Ovary (tissue), 9 donors: Measurements from ENCODE around the gene BAG5. TPM values are rescaled to one million over a fixed set of nuclear protein-coding genes. Genes with fewer than 3 reads are reported as not detected.

Experiments used
- DNase-seq, 5 donors: peaks; one replicate each; pipeline ENCODE4 v3.0.0-alpha.2; 2019 to 2020
- H3K27ac ChIP-seq, 2 donors: fragments of 200-600 bp; one replicate each; pipeline versions ENCODE4 v1.5.1 to v1.8.0; 2019 to 2022
- H3K27me3 ChIP-seq: fragments of 200-600 bp; one replicate; pipeline ENCODE4 v1.8.0; 2022
- H3K36me3 ChIP-seq: fragments of 200-600 bp; sonication (generic); one replicate; pipeline ENCODE4 v1.5.1; 2019
- H3K4me1 ChIP-seq: one replicate; pipeline ENCODE4 v1.8.1; 2013; ENCODE audit warnings: mild to moderate bottlenecking, moderate library complexity; ENCODE audit not compliant: insufficient read depth
- H3K4me3 ChIP-seq: fragments of 200-600 bp; sonication (generic); one replicate; pipeline ENCODE4 v1.5.1; 2017
- H3K9me3 ChIP-seq, 2 donors: fragments of 200-600 bp in 1 of 2; sonication (generic) in 1 of 2; one replicate each; pipeline versions ENCODE4 v1.5.1 to v1.8.1; 2013 to 2019; ENCODE audit warnings: mild to moderate bottlenecking in 1 of 2, moderate library complexity in 1 of 2
- EP300 ChIP-seq: sonication (generic); formaldehyde crosslinking; IDR thresholded peaks from one replicate; pipeline ENCODE4 v1.6.1; 2017; ENCODE audit warnings: antibody characterized with exemption
- POLR2A ChIP-seq: fragments of 450-650 bp; IDR thresholded peaks from one replicate; pipeline ENCODE4 v1.6.1; 2017; ENCODE audit warnings: antibody characterized with exemption, mild to moderate bottlenecking, moderate library complexity
- WGBS, 3 donors: extraction: QIAGEN DNeasy Blood & Tissue Kit in 1 of 3; methylation state at CpG; one replicate each; pipeline versions ENCODE4 v1.1.5 to v1.1.7; 2013 to 2017; 5-methylcytosine and 5-hydroxymethylcytosine counted together
- intact Hi-C, 4 donors: fragments of 100-400 bp; cut with DNase I; formaldehyde crosslinking; loops; one replicate each; pipeline versions ENCODE4 v1.11.0 to v1.15.1; 2022 to 2023
- polyA plus RNA-seq, 2 donors: library from polyadenylated mRNA; stranded (reverse); fragments of 200-250 nt in 1 of 2; fragments of 350-450 nt in 1 of 2; fragmentation: Illumina TruSeq in 1 of 2; extraction: RNeasy Lipid Tissue Mini Kit (QIAGEN cat#74804) in 1 of 2; gene quantifications; one replicate each; pipeline ENCODE4 v1.2.3, GENCODE V29; 2013 to 2014
- total RNA-seq, 7 donors: library from RNA; depleted of rRNA in 2 of 7; stranded (reverse); fragments of >200 nt in 2 of 7; fragmentation: NEBNext Ultra II Directional in 3 of 7; extraction: Animal tissue kit (Norgen Biotek cat#: 25700) in 3 of 7; gene quantifications; one replicate each; pipeline versions ENCODE4 v1.1.0 to v1.2.4, GENCODE V29; 2016 to 2023
- TF ChIP-seq, protein P1 (sequence below), 3 donors: fragments of 450-650 bp in 2 of 3; fragments of 200-600 bp in 1 of 3; IDR thresholded peaks; one replicate each; pipeline versions ENCODE4 v1.5.1 to v1.8.0; 2016 to 2022; ENCODE audit warnings: antibody characterized with exemption in 3 of 3, mild to moderate bottlenecking in 1 of 3
- donor health status: DM: no; HTN: no; CAD: no; lungs with moderate emphysema.
- donor health status: DM: no; HTN: no; CAD: no.
- donor health status: Bipolar disorder and iron deficiency.
- donor health status: DM: yes; HTN: yes; CAD: no.
- donor health status: DM: no; HTN: no; CAD: no.
- donor health status: DM: yes; HTN: yes; CAD: no.

Gene BAG5
- total and polyA plus RNA-seq, 9 donors, result 9.8 to 29.1 (median 24.4) TPM

DNA sequence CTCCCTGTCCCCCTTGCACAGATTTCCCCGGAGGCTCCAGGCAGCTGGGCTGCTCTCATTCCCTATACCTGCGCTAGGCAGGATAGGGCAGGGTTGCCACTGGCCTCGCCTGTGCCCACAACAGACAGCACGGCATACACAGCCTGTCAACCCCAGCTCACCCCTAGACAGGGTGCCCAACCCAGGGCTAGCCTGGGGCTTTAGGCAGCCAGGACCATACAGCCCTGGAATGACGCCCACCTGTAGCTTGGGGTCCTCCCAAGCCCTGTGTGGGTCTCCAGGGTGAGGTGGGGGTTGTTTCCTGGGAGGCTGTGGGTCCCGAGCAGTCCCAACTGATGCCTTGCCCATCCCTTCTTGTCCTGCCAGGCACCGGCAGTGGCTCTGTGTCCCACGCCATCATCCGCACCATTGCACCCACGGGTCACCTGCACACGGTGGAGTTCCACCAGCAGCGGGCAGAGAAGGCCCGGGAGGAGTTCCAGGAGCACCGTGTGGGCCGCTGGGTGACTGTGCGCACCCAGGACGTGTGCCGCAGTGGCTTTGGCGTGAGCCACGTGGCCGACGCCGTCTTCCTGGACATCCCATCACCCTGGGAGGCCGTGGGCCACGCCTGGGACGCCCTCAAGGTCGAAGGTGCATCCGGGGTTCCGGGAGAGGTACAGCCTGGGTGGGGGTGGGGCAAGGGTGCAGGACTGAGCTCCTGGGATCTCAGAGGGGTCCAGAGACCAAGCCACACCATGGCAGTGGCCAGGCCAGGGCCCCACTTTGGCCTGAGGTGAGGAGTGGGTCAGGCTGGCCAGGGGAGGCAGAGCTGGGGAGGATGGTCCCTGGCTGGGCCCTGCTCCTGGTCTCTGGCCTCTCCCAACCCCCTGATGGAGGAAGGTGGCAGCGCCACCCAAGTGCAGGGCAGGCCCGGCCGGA lies 30.0 kb downstream of the BAG5 start:
- TF ChIP-seq, protein P1, sequence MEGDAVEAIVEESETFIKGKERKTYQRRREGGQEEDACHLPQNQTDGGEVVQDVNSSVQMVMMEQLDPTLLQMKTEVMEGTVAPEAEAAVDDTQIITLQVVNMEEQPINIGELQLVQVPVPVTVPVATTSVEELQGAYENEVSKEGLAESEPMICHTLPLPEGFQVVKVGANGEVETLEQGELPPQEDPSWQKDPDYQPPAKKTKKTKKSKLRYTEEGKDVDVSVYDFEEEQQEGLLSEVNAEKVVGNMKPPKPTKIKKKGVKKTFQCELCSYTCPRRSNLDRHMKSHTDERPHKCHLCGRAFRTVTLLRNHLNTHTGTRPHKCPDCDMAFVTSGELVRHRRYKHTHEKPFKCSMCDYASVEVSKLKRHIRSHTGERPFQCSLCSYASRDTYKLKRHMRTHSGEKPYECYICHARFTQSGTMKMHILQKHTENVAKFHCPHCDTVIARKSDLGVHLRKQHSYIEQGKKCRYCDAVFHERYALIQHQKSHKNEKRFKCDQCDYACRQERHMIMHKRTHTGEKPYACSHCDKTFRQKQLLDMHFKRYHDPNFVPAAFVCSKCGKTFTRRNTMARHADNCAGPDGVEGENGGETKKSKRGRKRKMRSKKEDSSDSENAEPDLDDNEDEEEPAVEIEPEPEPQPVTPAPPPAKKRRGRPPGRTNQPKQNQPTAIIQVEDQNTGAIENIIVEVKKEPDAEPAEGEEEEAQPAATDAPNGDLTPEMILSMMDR (IDR thresholded peaks at IDR 0.05), result no peak
- TF ChIP-seq POLR2A (no peak), EP300 (no peak)
- no peaks in the 10 kb centered on the region for H3K9me3 ChIP-seq
- peaks cover 17% of the 10 kb centered on the region for H3K4me1 ChIP-seq
- H3K4me3 ChIP-seq, result no peak overlapping the region
- 70 to 76% (median 72%) methylated on average over 14 to 32 of the region's 32 CpGs for WGBS, 3 donors
- intact Hi-C loops, result no loop called here
- DNase-seq, result peak in 2 of 5 donors; percentile 26 to 39
- H3K36me3 ChIP-seq, result no peaks in the 10 kb centered on the region
- no peaks in the 10 kb centered on the region for H3K27me3 ChIP-seq
- peak overlapping the region in 1 of 2 donors; percentile 31 for H3K27ac ChIP-seq

DNA sequence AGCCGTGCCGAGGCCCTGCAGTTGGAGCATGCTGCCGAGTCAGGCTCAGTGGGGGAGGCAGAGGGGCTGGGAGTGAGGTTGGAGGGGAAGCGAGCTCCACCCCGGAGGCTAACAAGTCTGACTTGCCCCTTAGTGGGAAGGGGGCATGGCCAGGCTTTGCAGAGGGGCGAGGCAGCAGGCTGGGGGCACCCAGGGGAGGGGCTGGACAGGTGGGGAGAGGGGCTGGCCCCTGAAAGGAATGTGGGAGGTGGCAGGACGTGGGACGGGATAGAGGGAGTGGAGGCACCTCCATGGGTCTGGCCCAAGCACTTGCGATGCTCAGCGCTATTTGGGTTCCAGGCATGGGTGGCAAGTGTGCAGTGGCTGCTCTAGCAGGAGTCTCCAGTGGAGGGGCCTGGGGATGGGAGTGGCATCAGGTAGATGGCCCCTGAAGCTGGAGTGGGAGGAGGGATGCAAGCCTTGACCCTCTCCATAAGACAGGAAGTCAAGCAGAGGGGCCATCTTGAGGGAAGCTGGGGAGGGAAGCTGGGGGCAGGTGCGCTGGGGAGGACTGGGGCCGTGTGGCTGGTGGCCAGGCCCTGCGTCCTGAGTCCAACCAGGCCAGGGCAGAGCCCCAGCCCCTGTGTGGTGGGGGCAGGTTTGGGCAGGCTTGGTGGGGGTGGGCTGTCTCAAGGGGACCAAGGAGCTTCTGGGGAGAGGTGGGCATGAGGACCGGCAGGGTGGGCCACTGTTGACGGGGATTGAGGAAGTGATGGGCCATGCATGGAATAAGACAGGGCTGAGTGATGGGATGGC lies 30.8 kb downstream of the BAG5 start:
- no peaks in the 10 kb centered on the region for H3K36me3 ChIP-seq
- WGBS, 3 donors, result 76 to 78% (median 77%) methylated on average over 15 of the region's 15 CpGs
- peaks cover 17% of the 10 kb centered on the region for H3K4me1 ChIP-seq

DNA sequence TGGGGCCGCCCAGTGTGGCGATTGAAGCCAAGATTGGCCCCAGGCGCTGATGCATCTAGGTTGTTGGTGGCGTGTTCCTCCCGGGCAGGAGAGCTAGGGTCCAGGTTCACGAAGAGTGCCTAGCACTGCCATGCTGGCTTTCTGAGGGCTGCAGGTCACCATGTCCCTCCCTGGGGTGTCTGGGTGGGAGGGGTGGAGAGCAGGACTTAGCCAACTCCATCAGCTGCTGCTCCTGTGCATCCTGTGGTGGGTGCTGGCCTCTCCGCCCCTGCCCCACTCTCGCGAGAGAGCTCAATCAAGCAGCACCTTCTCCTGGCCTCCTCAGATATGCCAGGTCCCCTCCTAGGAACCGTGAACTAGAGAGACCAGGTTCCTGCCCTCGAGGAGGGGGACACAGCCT lies 31.6 kb downstream of the BAG5 start:
- Histone ChIP-seq H3K4me1 (peaks cover 17% of the 10 kb centered on the region), H3K36me3 (no peaks in the 10 kb centered on the region), H3K27ac (no peak overlapping the region), H3K27me3 (no peaks in the 10 kb centered on the region), H3K4me3 (no peak overlapping the region), H3K9me3 (no peaks in the 10 kb centered on the region)
- intact Hi-C loops, result no loop called here
- DNase-seq, result no peak
- TF ChIP-seq EP300, result no peak
- TF ChIP-seq POLR2A, result no peak
- TF ChIP-seq, protein P1 (IDR thresholded peaks at IDR 0.05), result no peak
- 86 to 87% (median 87%) methylated on average over 11 of the region's 11 CpGs for WGBS, 3 donors

More for the DNA sequence above, 30.8 kb downstream of the BAG5 start:
- intact Hi-C loops, result no loop called here
- Histone ChIP-seq H3K9me3 (no peaks in the 10 kb centered on the region), H3K27me3 (no peaks in the 10 kb centered on the region), H3K27ac (no peak overlapping the region), H3K4me3 (no peak overlapping the region)
- TF ChIP-seq, protein P1 (IDR thresholded peaks at IDR 0.05), result no peak
- TF ChIP-seq EP300 (no peak), POLR2A (no peak)
- DNase-seq, result peak in 1 of 5 donors; percentile 28

DNA sequence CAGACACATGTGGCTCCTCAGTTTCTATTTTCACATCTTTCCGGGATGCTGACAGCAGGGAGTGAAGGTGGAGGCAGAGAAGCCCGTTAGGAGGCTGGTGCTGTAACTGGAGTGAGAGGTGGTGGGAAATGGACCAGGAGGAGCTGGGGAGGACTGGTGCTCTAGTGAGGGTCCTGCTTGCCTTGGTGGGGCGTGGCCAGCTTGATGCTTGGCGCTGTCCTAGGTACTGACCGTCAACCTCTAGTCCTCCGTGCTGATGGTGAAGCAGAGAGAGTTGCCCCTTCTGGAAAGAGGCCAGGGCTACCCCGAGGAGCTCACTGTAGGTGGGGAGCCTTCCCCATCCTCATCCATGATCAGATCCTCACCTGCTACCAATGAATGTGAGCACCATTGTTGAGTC lies 32.1 kb downstream of the BAG5 start:
- WGBS, 3 donors, result 32 to 38% (median 35%) methylated on average over 6 to 7 of the region's 7 CpGs
- H3K4me3 ChIP-seq, result no peak overlapping the region

More for the DNA sequence above, 32.1 kb downstream of the BAG5 start:
- intact Hi-C loops, result no loop called here
- no peak for TF ChIP-seq EP300
- TF ChIP-seq POLR2A, result no peak
- TF ChIP-seq, protein P1 (IDR thresholded peaks at IDR 0.05), result no peak
- H3K4me1 ChIP-seq, result peaks cover 17% of the 10 kb centered on the region
- H3K27me3 ChIP-seq, result no peaks in the 10 kb centered on the region
- H3K9me3 ChIP-seq, result no peaks in the 10 kb centered on the region
- DNase-seq, result peak in 2 of 5 donors; percentile 51 to 59
- H3K36me3 ChIP-seq, result no peaks in the 10 kb centered on the region
- no peak overlapping the region for H3K27ac ChIP-seq
